Umbilical cord (tissue), 2 donors: ENCODE measurements around the gene SOX13. TPM values are rescaled to one million over a fixed set of nuclear protein-coding genes. Genes with fewer than 3 reads are reported as not detected.

Source experiments
- DNase-seq: peaks from one replicate; pipeline ENCODE4 v3.0.0-alpha.2; 2015; ENCODE audit warnings: low spot score
- total RNA-seq: library from RNA; depleted of rRNA; stranded (reverse); fragments of >200 nt; gene quantifications from one replicate; pipeline ENCODE4 v1.2.3, GENCODE V29; 2014; ENCODE audit warnings: low replicate concordance; ENCODE audit not compliant: insufficient read depth

Gene SOX13
- total RNA-seq, 1 donor from 2014 or later, result 7.9 TPM

- DNase-seq, result peak; percentile 71
Observed at GRCh38 chr1:204151552-204152309, 78.8 kb downstream of the SOX13 start, which contains the start of gene ETNK2. TSS of gene ETNK2 (minus strand) at chr1:204152044. CDS start at chr1:204151852, 192 bp downstream.

GRCh38 chr1:204152310-204153044 is 79.6 kb downstream of the SOX13 start:
- no peak for DNase-seq

- DNase-seq, result no peak
Observed at GRCh38 chr1:204153667-204154066, 80.8 kb downstream of the SOX13 start.

GRCh38 chr1:204154568-204155255 is 81.8 kb downstream of the SOX13 start:
- DNase-seq, result peak; percentile 54

GRCh38 chr1:204155881-204156280 is 83.0 kb downstream of the SOX13 start:
- no peak for DNase-seq

- no peak for DNase-seq
Observed at GRCh38 chr1:204157962-204158361, 85.0 kb downstream of the SOX13 start.

DNA sequence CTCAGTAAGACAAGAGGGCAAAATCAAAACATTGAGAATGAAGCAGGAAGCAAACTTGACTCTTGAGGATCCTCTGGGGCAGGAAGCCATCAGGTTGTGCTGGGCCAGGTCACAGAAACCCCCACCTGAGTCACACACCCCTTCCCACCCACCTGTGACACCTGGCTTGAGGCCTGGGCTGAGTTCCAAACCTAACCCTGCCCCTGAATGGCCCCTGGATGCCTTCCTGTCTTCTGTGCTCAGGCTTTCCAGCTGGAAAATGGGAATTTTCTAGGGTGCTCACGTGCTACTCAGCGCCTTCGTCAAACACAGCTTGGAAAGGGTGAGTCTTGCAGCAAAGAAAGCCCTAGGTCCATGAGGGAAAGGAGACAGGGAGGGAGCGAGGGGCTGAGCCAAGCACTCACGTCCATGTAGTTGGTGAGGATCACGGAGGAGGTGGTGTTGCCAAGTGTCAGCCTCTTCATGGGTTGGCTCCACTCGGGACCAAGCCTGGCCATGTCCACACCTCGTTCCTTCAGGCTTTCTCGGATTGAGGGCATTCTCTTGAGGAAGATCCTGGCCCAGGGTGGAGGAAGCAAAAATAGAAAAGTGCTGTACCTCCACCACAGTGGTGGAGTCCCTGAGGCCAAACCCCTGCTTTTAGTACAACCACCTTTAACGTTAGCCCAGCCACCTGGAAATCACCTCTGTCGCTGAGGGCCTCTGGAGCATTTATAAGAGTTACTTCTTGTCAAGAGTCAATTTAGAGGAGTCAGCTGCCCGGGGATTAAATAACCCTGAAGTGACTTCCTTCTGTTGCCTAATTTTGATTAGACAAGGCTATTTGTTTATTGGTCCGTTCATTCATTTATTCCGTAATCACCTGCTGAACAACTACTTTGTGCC is 88.9 kb downstream of the SOX13 start:
- no peak for DNase-seq

- peak; percentile 77 for DNase-seq
Observed at GRCh38 chr1:204162494-204163074, 89.7 kb downstream of the SOX13 start.

DNA sequence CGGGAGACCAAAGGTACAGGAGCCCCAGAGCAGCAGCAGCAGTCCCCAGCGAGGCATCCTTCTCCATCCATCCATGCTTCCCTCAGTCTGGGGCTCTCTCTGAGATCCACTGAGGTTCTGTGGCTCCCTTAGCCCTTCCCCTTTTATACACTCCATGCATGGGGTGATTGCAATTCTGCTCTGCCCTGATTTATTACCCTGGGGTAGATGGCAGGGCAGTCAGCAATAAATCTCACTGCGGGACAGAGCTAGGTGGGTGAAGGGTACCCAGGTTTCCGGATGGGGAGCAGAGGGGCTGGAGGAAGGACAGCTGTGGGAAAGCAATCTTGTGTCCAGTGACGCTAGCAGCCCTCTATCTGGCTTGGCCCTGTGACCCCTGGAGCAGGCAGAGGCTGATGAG is 93.3 kb downstream of the SOX13 start, which contains the start of gene REN:
REN (minus strand) TSS at position 119 of the 400 bp plus-strand sequence; CDS start at position 75, 44 bp downstream.
- DNase-seq, result no peak

- DNase-seq, result no peak
Observed at GRCh38 chr1:204167730-204168129, 94.8 kb downstream of the SOX13 start.

- DNase-seq, result no peak
Observed at GRCh38 chr1:204169858-204170257, 96.9 kb downstream of the SOX13 start.

- no peak for DNase-seq
Observed at GRCh38 chr1:204170494-204171155, 97.7 kb downstream of the SOX13 start.

DNA sequence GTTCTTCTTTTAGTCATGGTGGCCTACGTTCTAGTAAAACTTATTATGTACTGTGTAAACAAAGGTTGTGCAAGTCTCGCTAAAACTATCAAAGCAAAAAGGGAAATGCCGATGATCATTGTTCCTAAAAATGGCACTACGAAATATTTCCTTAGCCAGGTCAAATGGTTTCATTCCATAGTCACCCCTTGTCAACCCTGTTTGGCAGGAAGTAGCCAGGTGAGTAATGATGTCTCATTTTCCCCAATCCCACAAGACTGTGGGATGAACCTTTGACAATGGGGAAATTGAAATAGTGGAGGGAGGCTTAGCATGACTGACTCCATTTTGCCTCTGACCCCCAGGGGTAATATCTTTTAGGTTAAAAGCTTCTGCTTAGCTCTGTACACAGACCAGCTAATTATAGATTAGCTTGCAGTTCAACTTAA is 98.8 kb downstream of the SOX13 start:
- no peak for DNase-seq

DNA sequence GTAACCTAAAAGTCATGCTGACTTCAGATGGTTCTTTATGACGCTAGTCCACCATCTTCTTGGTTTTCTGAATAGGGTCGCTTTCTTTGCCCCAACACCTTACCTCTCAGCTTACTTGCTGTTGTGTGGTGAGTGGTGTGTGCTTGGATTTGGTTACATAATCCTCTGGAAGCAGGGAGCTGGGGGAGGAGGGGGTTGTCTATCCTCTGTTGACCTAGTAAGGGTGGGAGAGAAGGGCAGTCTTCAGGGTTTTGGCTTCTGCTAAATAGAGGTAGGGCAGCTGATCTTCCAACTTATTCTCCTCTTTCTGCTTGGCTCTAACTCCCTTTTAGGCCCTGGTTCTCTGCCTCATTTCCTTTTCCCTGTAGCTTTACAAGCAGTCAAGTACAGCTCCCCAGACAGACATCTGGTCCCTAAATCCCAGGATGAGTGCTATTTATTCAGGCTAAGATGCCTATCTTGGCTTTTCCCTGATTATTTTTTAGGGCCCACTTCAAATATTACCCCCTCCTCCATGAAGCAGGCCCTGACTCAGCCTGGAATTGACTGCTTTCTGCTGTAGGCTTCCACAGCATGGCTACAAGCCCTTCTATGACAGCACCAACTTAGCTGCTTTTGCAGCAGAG is 99.6 kb downstream of the SOX13 start:
- peak; percentile 65 for DNase-seq

DNA sequence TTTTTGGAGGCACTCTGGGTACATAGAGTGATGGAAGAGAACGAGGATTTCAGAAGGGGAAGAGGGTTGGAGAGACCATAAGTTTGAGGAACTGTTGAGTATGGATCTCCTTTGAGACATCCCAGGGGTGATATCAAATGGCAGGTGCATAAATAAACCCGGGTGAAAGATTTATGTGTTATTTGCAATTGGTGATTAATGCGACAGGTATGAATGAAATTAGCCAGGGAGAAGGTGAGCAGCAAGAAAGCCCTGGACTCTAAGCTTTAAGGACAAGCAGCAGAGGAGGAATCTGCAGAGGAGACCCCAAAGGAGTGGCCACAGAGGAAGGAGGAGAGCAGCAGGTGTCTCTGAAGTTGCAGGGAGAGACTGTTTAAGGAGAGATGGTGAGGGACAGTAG is 102.0 kb downstream of the SOX13 start:
- DNase-seq, result no peak

DNA sequence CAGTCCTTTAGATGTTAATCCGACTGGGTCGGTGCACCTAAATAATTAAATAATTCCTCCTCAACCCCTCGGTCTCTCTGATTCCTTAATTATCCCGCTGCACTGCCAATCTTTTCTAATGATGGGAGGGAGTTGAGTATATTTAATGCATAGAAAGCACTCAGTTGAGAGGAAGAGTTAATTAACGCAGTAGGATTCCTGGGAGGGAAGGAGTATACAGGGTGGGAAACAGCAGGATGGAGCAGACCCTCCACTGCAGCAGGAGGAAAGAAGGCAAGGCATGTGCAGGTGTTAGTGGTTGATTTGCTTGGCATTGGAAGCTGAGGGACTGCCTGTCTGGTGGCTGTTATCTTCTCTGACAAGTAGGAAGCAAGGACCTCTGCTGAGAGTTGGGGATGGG is 103.1 kb downstream of the SOX13 start:
- DNase-seq, result no peak

DNA sequence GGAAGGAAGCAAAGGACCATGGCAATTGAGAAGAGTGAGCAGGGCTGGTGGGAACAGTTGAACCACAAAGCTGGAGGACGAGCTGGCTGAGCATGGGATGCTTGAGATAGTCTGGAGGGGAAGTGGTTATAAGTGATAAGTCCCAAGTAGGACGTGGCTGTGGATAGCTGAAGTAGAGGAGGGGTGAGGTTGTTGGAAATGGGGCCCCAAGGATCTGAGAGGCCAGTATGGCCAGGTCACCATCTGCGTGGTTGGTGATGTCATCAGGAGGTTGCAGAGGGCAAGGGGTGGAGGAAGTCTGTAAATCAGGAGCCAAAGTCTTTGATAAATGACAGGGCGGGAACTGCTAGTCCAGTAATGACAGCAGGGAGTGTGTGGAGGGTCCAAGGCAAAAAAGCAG is 104.2 kb downstream of the SOX13 start:
- DNase-seq, result no peak
